ENCODE data around the gene CCDC154.
"Not testable (repeated sequence)": the region's sequence is repeated elsewhere in the genome, so short reads cannot be mapped to it uniquely, and the experiment has no call there.

Gene CCDC154

GRCh38 chr16:1470481-1471251, 26.3 kb upstream of the CCDC154 start:
- no peak for DNase-seq (ENCODE audit: low read depth)
- no peak overlapping the region for H3K4me3 ChIP-seq (ENCODE audit: low read depth, low read length)
- no peak for TF ChIP-seq CTCF (IDR thresholded peaks at IDR 0.05; ENCODE audit: low read depth, low read length, missing control alignments)

DNA sequence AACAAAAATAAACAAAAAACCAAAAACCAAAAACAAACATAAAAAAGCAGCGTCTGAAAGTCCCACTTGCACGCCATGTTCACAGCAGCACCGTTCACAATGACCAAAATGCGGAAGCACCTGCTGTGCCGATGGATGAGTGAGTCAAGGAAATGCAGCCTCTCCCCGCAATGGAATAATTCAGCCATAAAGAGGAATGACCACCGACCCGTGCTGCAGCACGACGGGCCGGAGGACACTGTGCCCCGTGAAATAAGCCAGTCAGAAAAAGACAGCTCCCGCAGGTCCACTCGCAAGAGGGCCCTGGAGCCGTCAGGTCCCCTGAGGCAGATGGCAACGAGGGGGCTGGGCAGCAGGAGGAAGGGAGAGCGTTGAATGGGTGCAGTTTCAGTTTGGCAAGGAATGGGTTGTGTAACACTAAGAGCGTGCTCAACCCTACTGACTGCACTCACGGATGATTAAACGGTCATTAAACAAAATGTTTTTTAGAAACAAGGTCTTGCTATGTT, 25.4 kb upstream of the CCDC154 start:
- peak overlapping the region; percentile 37 for H3K4me3 ChIP-seq (ENCODE audit: low read depth, low read length)
- TF ChIP-seq CTCF (IDR thresholded peaks at IDR 0.05; ENCODE audit: low read depth, low read length, missing control alignments): no peak
- no peak for DNase-seq (ENCODE audit: low read depth)

DNA sequence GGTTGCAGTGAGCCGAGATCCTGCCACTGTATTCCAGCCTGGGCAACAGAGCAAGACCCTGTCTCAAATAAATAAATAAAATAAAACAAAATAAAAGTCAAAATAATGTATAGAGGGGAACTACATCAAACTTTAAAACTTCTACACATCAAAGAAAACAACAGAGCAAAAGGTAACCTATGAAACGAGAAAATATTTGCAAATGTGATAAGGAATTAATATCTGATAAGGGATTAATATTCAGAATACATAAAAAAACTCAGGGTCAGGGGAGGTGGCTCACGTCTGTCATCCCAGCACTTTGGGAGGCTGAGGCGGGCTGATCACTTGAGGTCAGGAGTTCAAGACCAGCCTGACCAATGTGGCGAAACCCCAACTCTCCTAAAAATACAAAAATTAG, 24.8 kb upstream of the CCDC154 start:
- DNase-seq (ENCODE audit: low read depth); H3K4me3 ChIP-seq (ENCODE audit: low read depth, low read length): not testable (repeated sequence)

DNA sequence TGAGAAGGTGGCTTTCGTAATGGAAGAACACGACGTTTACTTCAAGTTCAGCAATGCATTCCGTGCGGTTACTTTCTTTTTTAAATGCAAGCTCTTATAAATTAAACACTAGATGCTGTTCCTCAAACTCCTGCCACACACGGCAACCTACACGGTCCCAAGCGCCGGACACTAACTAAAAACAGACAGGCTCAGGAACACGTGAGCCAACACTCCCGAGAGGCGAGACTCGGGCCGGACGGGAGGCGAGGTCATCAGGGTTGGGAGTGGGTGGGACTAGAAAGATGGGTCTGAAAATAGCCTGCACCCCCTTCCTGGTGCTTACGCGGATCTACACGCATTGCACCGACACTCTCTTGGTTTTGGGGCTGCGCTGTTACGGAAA, 24.1 kb upstream of the CCDC154 start:
- H3K4me3 ChIP-seq (ENCODE audit: low read depth, low read length): no peak overlapping the region
- DNase-seq (ENCODE audit: low read depth): no peak
- no peak for TF ChIP-seq CTCF (IDR thresholded peaks at IDR 0.05; ENCODE audit: low read depth, low read length, missing control alignments)

- no peak for DNase-seq (ENCODE audit: low read depth)
- no peak for TF ChIP-seq CTCF (IDR thresholded peaks at IDR 0.05; ENCODE audit: low read depth, low read length, missing control alignments)
- H3K4me3 ChIP-seq (ENCODE audit: low read depth, low read length): no peak overlapping the region
These were observed 22.7 kb upstream of the CCDC154 start for GRCh38 chr16:1466968-1467521.

DNA sequence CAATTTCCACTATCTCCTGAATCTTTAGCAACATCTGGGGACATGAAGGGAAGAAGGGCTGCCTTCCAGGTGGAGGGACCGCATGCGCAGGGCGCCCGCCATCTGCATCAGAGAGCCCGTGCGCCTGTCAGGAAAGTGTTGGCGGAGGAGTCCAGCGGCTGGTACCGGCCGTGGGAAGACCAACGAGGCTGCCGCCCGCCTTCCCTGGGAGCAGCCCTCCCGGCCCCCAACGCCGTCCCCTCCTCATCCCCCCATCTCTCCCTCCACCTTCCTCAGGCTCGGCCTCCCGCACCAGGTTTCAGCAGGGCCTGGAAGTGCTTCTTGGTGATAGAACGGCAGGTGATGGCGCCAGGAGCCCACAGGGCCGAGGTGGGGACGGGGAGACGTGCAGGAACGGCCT, 21.7 kb upstream of the CCDC154 start:
- no peak for DNase-seq (ENCODE audit: low read depth)
- no peak for TF ChIP-seq CTCF (IDR thresholded peaks at IDR 0.05; ENCODE audit: low read depth, low read length, missing control alignments)
- H3K4me3 ChIP-seq (ENCODE audit: low read depth, low read length): no peak overlapping the region

- no peak for DNase-seq (ENCODE audit: low read depth)
- no peak overlapping the region for H3K4me3 ChIP-seq (ENCODE audit: low read depth, low read length)
- no peak for TF ChIP-seq CTCF (IDR thresholded peaks at IDR 0.05; ENCODE audit: low read depth, low read length, missing control alignments)
These were observed 21.2 kb upstream of the CCDC154 start for GRCh38 chr16:1465567-1465915.
